GM15510 (cell line): Measurements from ENCODE around the gene MLN.

Experiments
- POLR2A ChIP-seq: IDR thresholded peaks from 3 replicates; pipeline ENCODE4 v1.6.1; 2011; ENCODE audit warnings: borderline replicate concordance; ENCODE audit not compliant: insufficient read length; ENCODE audit errors: extremely low read depth

The MLN gene

GRCh38 chr6:33750244-33750991 lies 53.4 kb downstream of the MLN start:
- no peak for TF ChIP-seq POLR2A

- TF ChIP-seq POLR2A: no peak
These were observed 54.4 kb downstream of the MLN start for GRCh38 chr6:33749401-33749800.

- no peak for TF ChIP-seq POLR2A
These were observed 55.0 kb downstream of the MLN start for GRCh38 chr6:33748841-33749240.

- no peak for TF ChIP-seq POLR2A
These were observed 56.0 kb downstream of the MLN start for GRCh38 chr6:33747823-33748222.

- no peak for TF ChIP-seq POLR2A
These were observed 57.1 kb downstream of the MLN start, which contains the start of gene IP6K3 for GRCh38 chr6:33746651-33747100. Gene IP6K3 (minus strand): TSS chr6:33746905. CDS start chr6:33735476, 11,429 bp downstream.

- TF ChIP-seq POLR2A: no peak
These were observed 57.7 kb downstream of the MLN start for GRCh38 chr6:33746036-33746600.

- no peak for TF ChIP-seq POLR2A
These were observed 58.3 kb downstream of the MLN start for GRCh38 chr6:33745548-33745947.

- TF ChIP-seq POLR2A: no peak
These were observed 58.8 kb downstream of the MLN start for GRCh38 chr6:33744895-33745546.
